ENCODE measurements around the gene NEU2.

Gene NEU2

GRCh38 chr2:233032551-233033320 lies at the start of gene NEU2:
Gene NEU2, plus strand, starts transcription at chr2:233032672. Its CDS starts 0 bp downstream, at chr2:233032672.
- TF ChIP-seq, protein P1, sequence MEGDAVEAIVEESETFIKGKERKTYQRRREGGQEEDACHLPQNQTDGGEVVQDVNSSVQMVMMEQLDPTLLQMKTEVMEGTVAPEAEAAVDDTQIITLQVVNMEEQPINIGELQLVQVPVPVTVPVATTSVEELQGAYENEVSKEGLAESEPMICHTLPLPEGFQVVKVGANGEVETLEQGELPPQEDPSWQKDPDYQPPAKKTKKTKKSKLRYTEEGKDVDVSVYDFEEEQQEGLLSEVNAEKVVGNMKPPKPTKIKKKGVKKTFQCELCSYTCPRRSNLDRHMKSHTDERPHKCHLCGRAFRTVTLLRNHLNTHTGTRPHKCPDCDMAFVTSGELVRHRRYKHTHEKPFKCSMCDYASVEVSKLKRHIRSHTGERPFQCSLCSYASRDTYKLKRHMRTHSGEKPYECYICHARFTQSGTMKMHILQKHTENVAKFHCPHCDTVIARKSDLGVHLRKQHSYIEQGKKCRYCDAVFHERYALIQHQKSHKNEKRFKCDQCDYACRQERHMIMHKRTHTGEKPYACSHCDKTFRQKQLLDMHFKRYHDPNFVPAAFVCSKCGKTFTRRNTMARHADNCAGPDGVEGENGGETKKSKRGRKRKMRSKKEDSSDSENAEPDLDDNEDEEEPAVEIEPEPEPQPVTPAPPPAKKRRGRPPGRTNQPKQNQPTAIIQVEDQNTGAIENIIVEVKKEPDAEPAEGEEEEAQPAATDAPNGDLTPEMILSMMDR (IDR thresholded peaks at IDR 0.05) = no peak

DNA sequence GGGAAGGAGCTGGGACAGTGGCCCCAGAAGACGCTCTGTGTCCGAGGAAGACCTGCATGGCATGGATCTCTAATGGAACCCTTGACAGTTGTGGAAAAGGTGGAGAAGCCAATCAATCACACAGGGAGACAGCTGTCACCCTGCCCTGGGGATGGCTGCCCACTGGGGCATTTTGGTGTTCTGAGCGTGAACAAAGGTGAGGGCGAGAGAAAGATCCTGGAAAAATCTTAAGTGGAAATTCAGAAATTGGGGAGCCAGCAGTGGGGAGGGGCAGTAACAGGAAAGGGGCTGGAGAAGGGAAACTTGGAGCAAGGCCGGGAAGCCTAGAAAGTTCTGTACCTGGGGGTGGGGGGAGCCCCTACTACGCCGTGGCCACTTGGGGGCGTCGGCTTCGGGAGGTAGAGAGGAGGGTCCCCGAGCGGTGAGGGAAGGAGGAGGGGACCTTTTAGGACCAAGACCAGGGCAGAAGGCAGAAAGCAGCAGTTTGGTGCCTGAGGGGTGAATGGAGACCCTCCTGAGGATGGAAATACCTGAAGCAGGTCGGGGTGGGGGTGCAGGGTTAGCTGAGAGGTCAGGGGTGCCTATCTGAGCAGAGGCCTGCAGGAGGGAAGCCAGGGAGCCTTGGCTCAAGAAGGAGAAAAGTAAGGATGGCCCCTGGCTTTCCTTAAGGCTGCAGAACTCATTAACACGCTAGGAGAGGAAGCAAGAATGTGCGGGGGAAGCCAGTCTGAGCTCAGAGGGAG lies 49.4 kb upstream of the NEU2 start:
- TF ChIP-seq, protein P1 (IDR thresholded peaks at IDR 0.05) = no peak

GRCh38 chr2:232983669-232984140 lies 48.8 kb upstream of the NEU2 start:
- TF ChIP-seq, protein P1 (IDR thresholded peaks at IDR 0.05) = no peak

- TF ChIP-seq, protein P1 (IDR thresholded peaks at IDR 0.05) = no peak
These were observed 47.8 kb upstream of the NEU2 start for GRCh38 chr2:232984451-232985207.

- TF ChIP-seq, protein P1 (IDR thresholded peaks at IDR 0.05) = no peak
These were observed 46.3 kb upstream of the NEU2 start for GRCh38 chr2:232986155-232986554.

GRCh38 chr2:232993231-232993821 lies 39.1 kb upstream of the NEU2 start:
- TF ChIP-seq, protein P1 (IDR thresholded peaks at IDR 0.05) = no peak

- TF ChIP-seq, protein P1 (IDR thresholded peaks at IDR 0.05) = no peak
These were observed 38.0 kb upstream of the NEU2 start for GRCh38 chr2:232994446-232994845.

Measured in LNCAP (cell line).